Activated naive CD8-positive, alpha-beta T cell treated with anti-CD3 and anti-CD28 coated beads, Interleukin-2, amount 50 U/mL, for 16 hours (primary cell): ENCODE measurements around the gene WWP2.
A peak's percentile ranks its signal among the peaks of the same experiment; 100 is the strongest.

Source experiments
- DNase-seq: peaks from one replicate; pipeline ENCODE4 v3.0.0-alpha.2; 2020; ENCODE audit warnings: low read depth, low spot score

Gene WWP2

GRCh38 chr16:69925311-69925710, 163.2 kb downstream of the WWP2 start:
- DNase-seq, result no peak

- no peak for DNase-seq
These were observed 164.1 kb downstream of the WWP2 start for GRCh38 chr16:69926241-69926640.

DNA sequence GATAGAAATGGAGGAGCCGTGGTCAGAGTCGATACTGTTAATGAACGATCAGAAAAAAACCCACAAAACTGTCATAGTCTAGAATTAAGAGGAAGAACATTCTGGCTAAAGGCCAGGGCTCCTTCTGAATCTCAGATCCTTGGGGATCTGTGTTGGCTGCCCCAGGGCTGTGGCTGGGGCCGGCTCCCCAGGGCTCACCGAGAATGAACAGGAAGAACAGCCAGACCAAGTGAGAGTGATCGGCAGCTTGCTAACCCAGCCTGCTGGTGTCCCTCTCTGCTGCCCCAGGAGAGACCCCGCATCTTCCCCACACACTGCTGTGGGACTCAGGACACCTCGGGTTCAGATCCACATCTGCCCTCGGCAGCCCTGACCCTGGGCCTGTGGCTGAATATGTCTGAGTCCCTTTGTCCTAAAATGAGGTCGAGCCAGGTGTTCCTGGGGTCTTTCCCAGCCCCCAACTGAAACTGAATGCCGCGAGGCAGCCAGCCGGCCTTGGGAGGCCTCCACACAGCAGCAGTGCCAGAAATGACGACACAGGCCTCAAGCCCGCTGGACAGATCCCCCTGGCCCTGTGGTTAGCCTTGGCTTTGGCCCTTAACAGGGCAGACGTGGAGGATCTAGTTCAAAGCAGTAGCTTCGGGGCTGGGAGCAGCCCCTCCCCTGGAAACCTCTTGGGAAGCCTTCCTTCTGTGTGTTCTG, 165.1 kb downstream of the WWP2 start:
- DNase-seq, result no peak

- no peak for DNase-seq
These were observed 166.8 kb downstream of the WWP2 start for GRCh38 chr16:69928856-69929400.

DNA sequence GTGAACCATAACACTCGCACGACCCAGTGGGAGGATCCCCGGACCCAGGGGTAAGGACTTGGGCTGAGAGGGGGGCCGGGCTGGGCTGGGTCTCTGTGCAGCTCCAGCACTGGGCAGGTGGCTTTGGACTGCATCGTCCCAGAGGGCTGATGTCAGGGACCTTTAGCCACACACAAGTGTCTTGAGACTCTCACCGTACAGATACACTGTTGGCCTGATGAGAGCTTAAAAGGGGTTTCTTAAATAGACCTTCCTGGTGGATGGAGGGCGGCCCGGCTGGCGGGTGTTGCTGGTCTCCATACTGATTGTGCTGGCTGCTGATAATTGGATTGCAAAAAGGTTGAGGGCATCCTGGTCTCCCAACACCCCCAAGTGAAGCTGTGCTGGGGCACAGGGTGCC, 167.3 kb downstream of the WWP2 start:
- no peak for DNase-seq

- DNase-seq, result peak; percentile 4
These were observed 168.1 kb downstream of the WWP2 start for GRCh38 chr16:69930117-69930776.

DNA sequence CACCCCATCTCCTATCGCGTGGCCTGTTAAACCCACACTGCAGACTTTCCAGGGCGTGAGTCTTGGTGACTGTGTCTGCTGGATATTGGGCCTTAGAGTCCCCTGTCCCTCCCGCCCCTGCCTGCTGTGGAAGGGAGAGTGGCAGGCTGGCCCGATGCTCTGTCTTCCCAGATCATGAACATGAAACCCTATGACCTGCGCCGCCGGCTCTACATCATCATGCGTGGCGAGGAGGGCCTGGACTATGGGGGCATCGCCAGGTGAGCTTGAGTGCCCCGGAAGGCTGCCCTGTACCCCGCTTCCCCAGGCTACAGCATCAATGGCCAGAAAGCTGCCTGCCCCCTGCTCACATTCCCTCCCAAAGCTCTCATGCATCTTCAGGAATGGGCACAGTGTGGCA, 169.5 kb downstream of the WWP2 start:
- no peak for DNase-seq

DNA sequence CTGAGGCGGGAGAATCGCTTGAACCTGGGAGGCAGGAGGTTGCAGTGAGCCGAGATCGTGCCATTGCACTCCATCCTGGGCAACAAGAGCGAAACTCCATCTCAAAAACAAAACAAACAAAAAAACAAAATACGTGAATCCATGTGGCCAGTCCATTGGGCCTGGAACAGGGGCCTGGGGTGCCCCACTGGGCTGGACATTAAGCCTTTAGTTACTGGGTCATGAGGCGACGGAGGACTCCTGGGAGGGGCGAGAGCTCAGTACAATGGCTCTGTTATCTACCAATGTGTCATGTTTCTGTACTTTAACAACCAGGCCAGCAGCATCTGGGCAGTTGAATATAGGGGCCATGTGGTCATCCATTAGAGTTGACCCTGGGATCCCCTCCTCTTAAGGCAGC, 170.1 kb downstream of the WWP2 start:
- no peak for DNase-seq

DNA sequence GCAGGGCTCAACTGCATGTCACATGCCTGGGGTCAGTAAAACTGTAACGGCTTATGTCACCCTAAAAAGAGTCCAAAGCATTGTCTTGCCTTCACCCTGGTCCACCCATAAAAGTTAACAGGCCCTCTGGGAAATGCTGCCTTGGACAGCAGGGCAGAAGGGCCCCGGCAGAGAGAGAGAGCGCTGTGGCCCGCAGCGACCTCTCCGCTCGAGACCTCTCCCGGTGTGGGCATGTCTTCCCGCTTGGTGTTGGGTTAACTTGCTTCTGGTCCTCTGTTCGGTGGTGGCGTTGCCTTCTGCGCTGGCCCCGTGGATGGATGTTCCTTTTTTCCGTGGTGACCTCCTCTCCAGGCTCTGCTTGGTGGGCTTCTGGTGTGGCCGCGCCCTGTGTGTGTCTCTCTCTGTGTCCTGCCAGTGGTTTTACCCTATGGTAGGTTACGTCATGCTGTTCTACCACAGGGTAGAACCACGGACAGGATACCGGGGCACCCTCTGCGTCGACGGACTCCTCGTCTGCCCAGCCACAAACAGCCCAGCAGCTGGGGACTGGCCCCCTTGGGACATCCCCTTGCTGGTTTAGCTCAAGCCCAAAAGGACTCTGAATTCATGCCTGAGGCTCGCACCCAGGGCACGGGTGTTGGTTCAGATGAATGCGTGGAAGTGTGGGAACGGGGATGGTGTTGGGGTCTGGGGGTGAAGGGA, 170.7 kb downstream of the WWP2 start:
- no peak for DNase-seq

GRCh38 chr16:69934044-69934443, 171.9 kb downstream of the WWP2 start:
- no peak for DNase-seq

DNA sequence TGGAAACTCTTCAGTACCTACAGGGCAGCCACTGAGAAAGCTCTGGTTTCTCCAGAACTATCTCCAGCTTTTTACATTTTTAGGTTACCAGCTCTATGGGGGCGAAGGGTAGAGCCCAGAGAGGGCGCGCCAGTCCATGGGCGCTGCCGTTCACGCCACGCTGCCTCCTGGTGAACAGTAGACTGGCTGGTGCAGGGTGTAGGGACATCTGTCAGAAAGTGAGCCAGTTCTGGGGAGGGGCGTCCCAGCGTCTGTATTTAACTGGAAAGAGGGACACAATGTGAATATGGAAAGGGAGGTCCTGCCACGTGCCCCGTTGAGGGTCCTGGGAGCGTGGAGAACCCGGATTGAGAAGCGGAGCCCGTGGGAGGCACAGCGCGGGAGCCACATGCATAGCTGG, 172.6 kb downstream of the WWP2 start:
- DNase-seq, result no peak

- no peak for DNase-seq
These were observed 173.2 kb downstream of the WWP2 start for GRCh38 chr16:69935278-69935711.

DNA sequence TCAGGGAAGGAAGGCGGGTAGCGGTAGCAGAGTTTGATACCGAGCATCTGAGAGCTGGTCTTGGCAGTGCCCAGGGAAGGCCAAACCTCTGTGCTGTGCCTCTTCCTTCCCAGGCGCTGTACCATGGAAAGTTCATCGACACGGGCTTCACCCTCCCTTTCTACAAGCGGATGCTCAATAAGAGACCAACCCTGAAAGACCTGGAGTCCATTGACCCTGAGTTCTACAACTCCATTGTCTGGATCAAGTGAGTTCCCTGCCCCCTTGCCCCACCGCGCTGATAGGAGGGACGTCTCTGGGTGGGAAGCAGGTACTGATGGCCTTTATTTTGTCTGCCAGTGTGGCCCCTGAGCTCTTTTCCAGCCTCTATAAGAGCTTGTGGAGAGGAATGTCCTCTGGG, 173.6 kb downstream of the WWP2 start:
- no peak for DNase-seq

DNA sequence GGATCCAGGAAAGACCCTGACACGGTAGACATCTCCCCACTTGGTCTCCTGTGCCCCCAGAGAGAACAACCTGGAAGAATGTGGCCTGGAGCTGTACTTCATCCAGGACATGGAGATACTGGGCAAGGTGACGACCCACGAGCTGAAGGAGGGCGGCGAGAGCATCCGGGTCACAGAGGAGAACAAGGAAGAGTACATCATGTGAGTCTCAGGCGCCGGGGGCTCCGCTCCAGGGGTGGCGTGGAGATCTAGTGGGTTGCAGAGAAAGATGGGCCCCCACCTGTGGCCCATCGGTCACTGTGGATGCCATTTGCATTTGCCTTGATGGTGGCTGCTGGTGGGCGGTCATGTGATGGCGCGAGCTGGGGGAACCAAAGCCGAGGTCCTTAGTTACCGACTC, 174.1 kb downstream of the WWP2 start:
- no peak for DNase-seq

GRCh38 chr16:69936751-69937211, 174.6 kb downstream of the WWP2 start:
- DNase-seq, result no peak

DNA sequence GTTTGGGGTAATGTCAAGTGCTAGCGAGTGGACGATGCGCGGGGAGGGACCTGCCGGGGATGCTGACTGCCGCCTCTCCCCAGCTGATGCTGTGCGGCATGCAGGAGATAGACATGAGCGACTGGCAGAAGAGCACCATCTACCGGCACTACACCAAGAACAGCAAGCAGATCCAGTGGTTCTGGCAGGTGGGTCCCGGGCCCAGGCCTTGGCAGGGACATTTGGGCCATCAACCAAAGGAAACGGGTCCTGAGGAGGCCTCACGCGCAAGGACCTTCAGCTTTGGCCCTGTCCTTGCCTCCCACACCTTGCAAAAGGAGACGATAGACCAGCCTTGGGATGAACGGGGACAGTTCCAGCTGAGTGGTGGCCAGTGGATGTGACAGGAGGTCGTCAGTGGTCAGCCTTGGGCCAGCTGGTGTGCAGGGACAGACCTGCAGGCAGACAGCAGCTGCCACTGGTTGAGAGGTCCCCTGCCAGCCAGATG, 175.4 kb downstream of the WWP2 start:
- DNase-seq, result no peak

GRCh38 chr16:69938981-69939820, 177.1 kb downstream of the WWP2 start:
- DNase-seq, result no peak

- DNase-seq, result no peak
These were observed 177.9 kb downstream of the WWP2 start for GRCh38 chr16:69939821-69940585.

DNA sequence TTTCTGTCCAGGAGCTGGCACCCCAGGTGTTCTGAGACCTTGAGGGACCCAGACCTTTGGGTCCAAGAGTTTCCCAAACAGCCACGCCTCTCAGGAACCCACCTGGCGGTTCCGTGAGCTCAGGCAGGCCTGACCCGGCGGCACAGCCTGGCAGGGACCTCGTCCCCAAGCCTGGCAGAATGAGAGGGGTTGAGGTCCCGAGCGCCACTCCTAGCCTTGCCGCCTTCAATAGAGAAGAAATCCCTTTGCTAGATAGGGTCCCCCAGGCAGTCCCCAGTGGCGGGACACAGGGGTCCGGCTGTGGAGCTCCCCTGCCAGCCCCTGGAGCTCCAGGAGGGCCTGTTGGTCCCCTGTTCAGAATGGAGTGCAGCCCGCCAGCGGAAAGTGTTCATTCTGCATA, 178.5 kb downstream of the WWP2 start:
- no peak for DNase-seq

DNA sequence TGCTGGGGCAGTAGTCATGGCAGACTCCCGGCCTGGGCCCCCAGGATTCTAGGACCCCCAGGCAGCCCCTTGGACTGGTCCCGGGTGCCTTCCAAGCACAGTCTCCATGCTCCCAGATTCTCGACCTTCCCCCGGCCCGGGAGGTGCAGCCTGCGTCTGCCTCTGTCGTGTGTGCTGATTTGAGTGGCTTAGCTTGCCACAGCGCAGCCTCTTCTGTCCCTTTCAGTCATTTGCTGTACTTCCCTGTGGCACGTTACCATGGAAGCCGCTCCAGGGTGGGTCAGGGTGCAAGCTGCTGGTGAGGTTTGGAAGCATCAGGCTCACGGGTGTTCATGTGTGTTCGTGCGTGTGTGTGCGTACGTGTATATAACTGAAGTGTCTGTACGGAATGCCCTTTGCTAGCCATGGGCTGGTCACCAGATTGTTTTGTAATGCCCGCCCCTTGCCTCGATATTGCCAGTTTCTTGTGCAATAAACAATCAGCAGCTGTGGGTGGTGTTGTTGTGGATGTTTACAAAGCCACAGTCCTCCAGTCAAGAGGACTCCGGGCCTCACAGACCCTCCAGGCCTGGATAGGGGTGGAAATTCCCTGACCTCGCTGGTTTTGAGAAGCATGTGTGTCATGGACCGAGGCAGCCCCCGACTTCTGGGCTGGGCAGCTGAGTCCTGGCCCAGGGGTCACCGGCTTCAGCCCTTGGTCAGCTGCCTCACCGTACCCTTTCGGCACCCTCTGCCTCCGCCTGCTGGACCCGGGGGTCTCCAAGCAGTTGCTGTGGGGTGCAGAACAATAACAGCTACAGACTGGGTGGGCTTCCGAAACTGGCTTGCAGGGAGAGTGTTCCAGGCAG, 179.3 kb downstream of the WWP2 start:
- no peak for DNase-seq
